ENCODE measurements around the gene PLPPR5.

GRCh38 chr1:98988904-98989555 lies 15.6 kb downstream of the PLPPR5 start:
- TF ChIP-seq POLR2A (IDR thresholded peaks at IDR 0.05; ENCODE audit: low read length) (no peak), GATA1 (IDR thresholded peaks at IDR 0.05; ENCODE audit: low read depth, low read length) (no peak)

All from erythroblast (primary cell).